Measurements from ENCODE around the gene FBXW8. TPM values are rescaled to one million over a fixed set of nuclear protein-coding genes. Genes with fewer than 3 reads are reported as not detected.

Gene FBXW8
- total and polyA plus RNA-seq, 4 donors: 1.9 to 7.1 (median 4.9) TPM

GRCh38 chr12:116890330-116890729 is 20.4 kb upstream of the FBXW8 start:
- DNase-seq (ENCODE audit: low spot score): no peak
- peaks cover 0 to 6% (median 3%) of the 10 kb centered on the region in 4 donors for H3K4me1 ChIP-seq (ENCODE audit: control insufficient read depth in 4 of 4, insufficient read depth in 4 of 4, low read length in 3 of 4)
- WGBS: 94% methylated on average over 2 of the region's 2 CpGs
- H3K27me3 ChIP-seq (ENCODE audit: control insufficient read depth in 4 of 4, insufficient read depth in 4 of 4, low read length in 3 of 4): peaks cover 0 to 4% (median 0%) of the 10 kb centered on the region in 4 donors
- no peak overlapping the region for H3K4me3 ChIP-seq (ENCODE audit: low read depth in 1 of 3, low read length in 3 of 3)
- peaks cover 0 to 2% (median 0%) of the 10 kb centered on the region in 4 donors for H3K9me3 ChIP-seq (ENCODE audit: control insufficient read depth in 4 of 4, low read length in 3 of 4)
- TF ChIP-seq SP1 (IDR thresholded peaks at IDR 0.05): no peak
- TF ChIP-seq HNF4G (IDR thresholded peaks at IDR 0.05): no peak
- TF ChIP-seq EGR1 (IDR thresholded peaks at IDR 0.05; ENCODE audit: low read depth in 2 of 2): no peak
- no peak for TF ChIP-seq FOXA1 (IDR thresholded peaks at IDR 0.05)
- TF ChIP-seq RAD21 (IDR thresholded peaks at IDR 0.05): no peak
- no peak for TF ChIP-seq MAX (IDR thresholded peaks at IDR 0.05)
- TF ChIP-seq HNF4A (conservative IDR thresholded peaks at IDR 0.05): no peak
- TF ChIP-seq ATF3 (IDR thresholded peaks at IDR 0.05): no peak
- TF ChIP-seq RXRA (IDR thresholded peaks at IDR 0.05): no peak
- TF ChIP-seq JUND (IDR thresholded peaks at IDR 0.05): no peak
- TF ChIP-seq GABPA (IDR thresholded peaks at IDR 0.05 in 1 of 2, conservative IDR thresholded peaks at IDR 0.05 in 1 of 2): no peak
- H3K27ac ChIP-seq (ENCODE audit: low read depth in 1 of 2, low read length in 2 of 2): no peak overlapping the region
- no peak overlapping the region for H3K9ac ChIP-seq (ENCODE audit: low read depth in 1 of 2, low read length in 2 of 2)
- H3K36me3 ChIP-seq (ENCODE audit: control insufficient read depth in 4 of 4, insufficient read depth in 3 of 4, low read depth in 1 of 4, low read length in 3 of 4): no peaks in the 10 kb centered on the region

- Histone ChIP-seq H3K36me3 (ENCODE audit: control insufficient read depth in 4 of 4, insufficient read depth in 3 of 4, low read depth in 1 of 4, low read length in 3 of 4) (no peaks in the 10 kb centered on the region), H3K4me1 (ENCODE audit: control insufficient read depth in 4 of 4, insufficient read depth in 4 of 4, low read length in 3 of 4) (peaks cover 0 to 6% (median 3%) of the 10 kb centered on the region in 4 donors), H3K9ac (ENCODE audit: low read depth in 1 of 2, low read length in 2 of 2) (no peak overlapping the region), H3K9me3 (ENCODE audit: control insufficient read depth in 4 of 4, low read length in 3 of 4) (peaks cover 0 to 2% (median 0%) of the 10 kb centered on the region in 4 donors), H3K27ac (ENCODE audit: low read depth in 1 of 2, low read length in 2 of 2) (no peak overlapping the region), H3K27me3 (ENCODE audit: control insufficient read depth in 4 of 4, insufficient read depth in 4 of 4, low read length in 3 of 4) (peaks cover 0 to 4% (median 0%) of the 10 kb centered on the region in 4 donors), H3K4me3 (ENCODE audit: low read depth in 1 of 3, low read length in 3 of 3) (no peak overlapping the region)
- 90% methylated on average over 3 of the region's 3 CpGs for WGBS
- no peak for TF ChIP-seq TAF1 (conservative IDR thresholded peaks at IDR 0.05)
- no peak for TF ChIP-seq CTCF (IDR thresholded peaks at IDR 0.05; ENCODE audit: low read depth, low read length, missing input control)
- TF ChIP-seq ZBTB33 (IDR thresholded peaks at IDR 0.05): no peak
- no peak for TF ChIP-seq JUND (IDR thresholded peaks at IDR 0.05)
- TF ChIP-seq REST (IDR thresholded peaks at IDR 0.05): no peak
- TF ChIP-seq RAD21 (IDR thresholded peaks at IDR 0.05): no peak
- no peak for TF ChIP-seq SP1 (IDR thresholded peaks at IDR 0.05)
- TF ChIP-seq ATF3 (IDR thresholded peaks at IDR 0.05): no peak
- no peak for TF ChIP-seq MAX (IDR thresholded peaks at IDR 0.05)
- TF ChIP-seq YY1 (IDR thresholded peaks at IDR 0.05): no peak
- no peak for TF ChIP-seq NR2F2 (IDR thresholded peaks at IDR 0.05)
- no peak for TF ChIP-seq GABPA (IDR thresholded peaks at IDR 0.05 in 1 of 2, conservative IDR thresholded peaks at IDR 0.05 in 1 of 2)
- no peak for DNase-seq (ENCODE audit: low spot score)
Observed at GRCh38 chr12:116891019-116891418, 19.7 kb upstream of the FBXW8 start.

Data from liver (tissue), 9 donors.